Mesenteric fat pad (tissue), 1 donor: ENCODE measurements around the gene PGLYRP1. TPM values are rescaled to one million over a fixed set of nuclear protein-coding genes. Genes with fewer than 3 reads are reported as not detected.

Source experiments
- DNase-seq: peaks from one replicate; pipeline ENCODE4 v3.0.0-alpha.2; 2020; ENCODE audit warnings: low spot score
- microRNA-seq: library from miRNA; unstranded; fragments of <30 nt; microRNA quantifications from one replicate; pipeline ENCODE4 v1.2.0, GENCODE V29; 2020; ENCODE audit warnings: borderline number of aligned reads
- total RNA-seq: library from RNA; stranded (reverse); fragmentation: NEBNext Ultra II Directional; extraction: Animal tissue kit (Norgen Biotek cat#: 25700); gene quantifications from one replicate; pipeline ENCODE4 v1.2.1, GENCODE V29; 2021
- donor health status: DM: yes; HTN: yes; CAD: no.

Gene PGLYRP1
- total RNA-seq, 1 donor from 2014 or later, result 1.6 TPM

GRCh38 chr19:45972081-45972946, 50.5 kb downstream of the PGLYRP1 start:
- no peak for DNase-seq

- no peak for DNase-seq
Measured at GRCh38 chr19:45971260-45971902, 51.5 kb downstream of the PGLYRP1 start.

- no peak for DNase-seq
Measured at GRCh38 chr19:45969676-45970075, 53.2 kb downstream of the PGLYRP1 start.

Small RNAs within 50 kb of the gene (microRNA-seq; reads per million reads assigned to microRNA genes)
- gene MIR769, result 134 reads per million, percentile 50 among the genes with 10 or more reads in this experiment

Other genes starting within 250 kb of the PGLYRP1 start
- gene DMPK, start 240.6 kb downstream of the PGLYRP1 start, total RNA-seq, result 37.5 TPM
- 57.2 TPM for gene DMWD, start 230.2 kb downstream of the PGLYRP1 start, total RNA-seq
- not detected for gene RSPH6A, start 207.7 kb downstream of the PGLYRP1 start, total RNA-seq
- gene SYMPK, start 159.9 kb downstream of the PGLYRP1 start, total RNA-seq, result 52.8 TPM
- not detected for gene FOXA3, start 158.7 kb downstream of the PGLYRP1 start, total RNA-seq
- gene IRF2BP1, start 136.9 kb downstream of the PGLYRP1 start, total RNA-seq, result 14.0 TPM
- 10.2 TPM for gene MYPOP, start 120.4 kb downstream of the PGLYRP1 start, total RNA-seq
- not detected for gene NANOS2, start 108.3 kb downstream of the PGLYRP1 start, total RNA-seq
- 15.4 TPM for gene NOVA2, start 49.2 kb downstream of the PGLYRP1 start, total RNA-seq
- 9.8 TPM for gene CCDC61, start 27.6 kb downstream of the PGLYRP1 start, total RNA-seq
- not detected for gene IGFL4, start 17.9 kb upstream of the PGLYRP1 start, total RNA-seq
- gene IGFL3, start 101.6 kb upstream of the PGLYRP1 start, total RNA-seq, result not detected
- gene IGFL2, start 125.2 kb upstream of the PGLYRP1 start, total RNA-seq, result not detected
- not detected for gene IGFL1, start 206.7 kb upstream of the PGLYRP1 start, total RNA-seq